Endothelial cell of umbilical vein (primary cell): ENCODE measurements around the gene WASHC2A.
"Not testable (repeated sequence)": the region's sequence is repeated elsewhere in the genome, so short reads cannot be mapped to it uniquely, and the experiment has no call there.

Experiments used
- EZH2 ChIP-seq: IDR thresholded peaks from 2 replicates; pipeline ENCODE4 v1.6.1; 2012; ENCODE audit warnings: borderline replicate concordance, low read depth, mild to moderate bottlenecking, moderate library complexity, low read length, inconsistent platforms; ENCODE audit not compliant: severe bottlenecking
- JUN ChIP-seq: IDR thresholded peaks from 2 replicates; pipeline ENCODE4 v1.6.1; 2011; ENCODE audit warnings: borderline replicate concordance, low read depth; ENCODE audit not compliant: insufficient read length, insufficient read depth
- POLR2A ChIP-seq: IDR thresholded peaks from 2 replicates; pipeline ENCODE4 v1.6.1; 2012; ENCODE audit warnings: low read depth, mild to moderate bottlenecking, control low read depth, low read length
- TF ChIP-seq, protein P1 (sequence below), 2 donors: IDR thresholded peaks; 1 replicate in 1 of 2; 2 replicates in 1 of 2; pipeline ENCODE4 v1.5.1; 2011; ENCODE audit warnings: low read length in 2 of 2, mild to moderate bottlenecking in 2 of 2, moderate library complexity in 2 of 2, control low read depth in 1 of 2, inconsistent platforms in 1 of 2, low read depth in 1 of 2; ENCODE audit not compliant: insufficient read depth in 1 of 2; ENCODE audit errors: extremely low read depth in 1 of 2

DNA sequence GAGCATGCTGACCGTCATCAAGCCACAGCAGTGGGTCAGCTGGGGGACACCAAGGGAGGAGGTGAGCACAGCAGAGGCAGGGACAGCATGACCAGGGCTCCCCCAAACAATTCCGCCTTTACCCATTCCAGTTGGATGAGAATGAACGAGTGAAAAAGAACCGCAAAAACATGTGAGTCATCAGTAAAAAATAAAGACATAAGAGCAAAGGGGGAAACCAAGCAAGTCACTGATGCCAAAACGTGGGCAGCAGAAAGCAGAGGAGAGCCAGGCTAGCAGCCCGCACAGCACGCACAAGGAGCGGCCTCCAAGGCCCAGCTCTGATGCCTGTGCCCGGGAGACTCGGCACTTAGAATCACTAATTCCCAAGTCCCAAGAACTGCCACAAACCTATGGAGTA, 7.8 kb upstream of the WASHC2A start:
- TF ChIP-seq, protein P1, sequence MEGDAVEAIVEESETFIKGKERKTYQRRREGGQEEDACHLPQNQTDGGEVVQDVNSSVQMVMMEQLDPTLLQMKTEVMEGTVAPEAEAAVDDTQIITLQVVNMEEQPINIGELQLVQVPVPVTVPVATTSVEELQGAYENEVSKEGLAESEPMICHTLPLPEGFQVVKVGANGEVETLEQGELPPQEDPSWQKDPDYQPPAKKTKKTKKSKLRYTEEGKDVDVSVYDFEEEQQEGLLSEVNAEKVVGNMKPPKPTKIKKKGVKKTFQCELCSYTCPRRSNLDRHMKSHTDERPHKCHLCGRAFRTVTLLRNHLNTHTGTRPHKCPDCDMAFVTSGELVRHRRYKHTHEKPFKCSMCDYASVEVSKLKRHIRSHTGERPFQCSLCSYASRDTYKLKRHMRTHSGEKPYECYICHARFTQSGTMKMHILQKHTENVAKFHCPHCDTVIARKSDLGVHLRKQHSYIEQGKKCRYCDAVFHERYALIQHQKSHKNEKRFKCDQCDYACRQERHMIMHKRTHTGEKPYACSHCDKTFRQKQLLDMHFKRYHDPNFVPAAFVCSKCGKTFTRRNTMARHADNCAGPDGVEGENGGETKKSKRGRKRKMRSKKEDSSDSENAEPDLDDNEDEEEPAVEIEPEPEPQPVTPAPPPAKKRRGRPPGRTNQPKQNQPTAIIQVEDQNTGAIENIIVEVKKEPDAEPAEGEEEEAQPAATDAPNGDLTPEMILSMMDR (IDR thresholded peaks at IDR 0.05; ENCODE audit: extremely low read depth in 1 of 2, insufficient read depth in 1 of 2, low read depth in 1 of 2, low read length in 2 of 2), result not testable (repeated sequence)
- TF ChIP-seq EZH2, POLR2A, JUN: not testable (repeated sequence)
